Activated B cell treated with CpG ODN at 0.5 μM for 24 hours (primary cell): ENCODE results near the gene CCDC51. TPM values are rescaled to one million over a fixed set of nuclear protein-coding genes. Genes with fewer than 3 reads are reported as not detected.
A peak's percentile ranks its signal among the peaks of the same experiment; 100 is the strongest.

Experiments used
- ATAC-seq: fragments of 200-7000 bp; cut with Tn5 transposase; one replicate; pipeline ENCODE4 v1.10.0; 2021; ENCODE audit warnings: low read depth, mild to moderate bottlenecking, moderate library complexity
- CTCF ChIA-PET: fragments of 350-600 bp; sonication (Branson Sonifier 250); formaldehyde crosslinking; loops from one replicate; lab custom pipeline; 2021; ENCODE audit warnings: antibody characterized with exemption; lab: Charles Lee
- POLR2A ChIA-PET: fragments of 350-600 bp; sonication (Branson Sonifier 250); formaldehyde crosslinking; loops from one replicate; lab custom pipeline; 2021; ENCODE audit warnings: antibody characterized with exemption; lab: Charles Lee
- DNase-seq: peaks from one replicate; pipeline ENCODE4 v3.0.0; 2022
- H3K27ac Mint-ChIP-seq: one replicate; pipeline ENCODE4 v1.8.0; 2020; ENCODE audit warnings: mixed read lengths
- H3K27me3 Mint-ChIP-seq: one replicate; pipeline ENCODE4 v1.8.0; 2021; ENCODE audit warnings: mixed read lengths
- H3K36me3 Mint-ChIP-seq: one replicate; pipeline ENCODE4 v1.8.0; 2021; ENCODE audit warnings: low read depth, mixed read lengths
- H3K4me1 Mint-ChIP-seq: one replicate; pipeline ENCODE4 v1.8.0; 2021; ENCODE audit warnings: mixed read lengths
- H3K4me3 Mint-ChIP-seq: one replicate; pipeline ENCODE4 v1.8.0; 2020; ENCODE audit warnings: mild to moderate bottlenecking, mixed read lengths
- H3K9me3 Mint-ChIP-seq: one replicate; pipeline ENCODE4 v1.8.0; 2020; ENCODE audit warnings: mixed read lengths
- CTCF ChIP-seq: fragments of 200-600 bp; IDR thresholded peaks from one replicate; pipeline ENCODE4 v1.8.0; 2022; ENCODE audit warnings: antibody characterized with exemption, mild to moderate bottlenecking
- intact Hi-C: fragments of 100-400 bp; cut with micrococcal nuclease; formaldehyde crosslinking; loops from one replicate; pipeline ENCODE4 v1.15.1; 2024
- total RNA-seq: library from RNA; stranded (reverse); gene quantifications from 2 replicates; pipeline ENCODE4 v1.2.3, GENCODE V29; 2022

Gene CCDC51
- total RNA-seq, 1 donor from 2014 or later = 8.7 TPM

GRCh38 chr3:48410205-48411040 is 29.5 kb downstream of the CCDC51 start:
- H3K4me1 Mint-ChIP-seq = no peaks in the 10 kb centered on the region
- ChIA-PET CTCF (interaction anchor here (1.8 kb wide), 1 partner anchor 10 kb away, joined by 10 read pairs; no protein-coding TSS in a partner anchor), POLR2A (no interaction called here)
- H3K9me3 Mint-ChIP-seq = no peaks in the 10 kb centered on the region
- H3K27ac Mint-ChIP-seq = no peak overlapping the region
- DNase-seq = no peak
- H3K4me3 Mint-ChIP-seq = no peak overlapping the region
- intact Hi-C loops = no loop called here
- TF ChIP-seq CTCF = no peak
- H3K27me3 Mint-ChIP-seq = no peaks in the 10 kb centered on the region
- H3K36me3 Mint-ChIP-seq = no peaks in the 10 kb centered on the region
- no peak for ATAC-seq

GRCh38 chr3:48409291-48410201 is 30.4 kb downstream of the CCDC51 start:
- no peak for DNase-seq
- no peaks in the 10 kb centered on the region for H3K4me1 Mint-ChIP-seq
- no peak for TF ChIP-seq CTCF
- POLR2A ChIA-PET = no interaction called here
- intact Hi-C loops = no loop called here
- H3K27ac Mint-ChIP-seq = no peak overlapping the region
- CTCF ChIA-PET = no interaction called here
- H3K4me3 Mint-ChIP-seq = no peak overlapping the region
- no peak for ATAC-seq
- no peaks in the 10 kb centered on the region for H3K36me3 Mint-ChIP-seq
- no peaks in the 10 kb centered on the region for H3K27me3 Mint-ChIP-seq
- H3K9me3 Mint-ChIP-seq = no peaks in the 10 kb centered on the region

GRCh38 chr3:48408823-48409281 is 31.1 kb downstream of the CCDC51 start:
- ChIA-PET POLR2A (no interaction called here), CTCF (no interaction called here)
- TF ChIP-seq CTCF = no peak
- Mint-ChIP-seq H3K27ac (no peak overlapping the region), H3K4me1 (no peaks in the 10 kb centered on the region), H3K4me3 (no peak overlapping the region), H3K27me3 (no peaks in the 10 kb centered on the region), H3K36me3 (no peaks in the 10 kb centered on the region), H3K9me3 (no peaks in the 10 kb centered on the region)
- no peak for ATAC-seq
- intact Hi-C loops = no loop called here
- no peak for DNase-seq

GRCh38 chr3:48407542-48408099 is 32.3 kb downstream of the CCDC51 start:
- ChIA-PET CTCF (interaction anchor here (1.0 to 1.2 kb wide), 2 partner anchors 29 to 142 kb away, joined by 4 to 5 read pairs; no protein-coding TSS in a partner anchor), POLR2A (no interaction called here)
- no peak for ATAC-seq

More at GRCh38 chr3:48407542-48408099, 32.3 kb downstream of the CCDC51 start:
- no peaks in the 10 kb centered on the region for H3K27me3 Mint-ChIP-seq
- TF ChIP-seq CTCF = no peak
- peak; percentile 11 for DNase-seq
- H3K4me3 Mint-ChIP-seq = no peak overlapping the region
- H3K9me3 Mint-ChIP-seq = no peaks in the 10 kb centered on the region
- no peak overlapping the region for H3K27ac Mint-ChIP-seq
- H3K4me1 Mint-ChIP-seq = no peaks in the 10 kb centered on the region
- intact Hi-C loops = no loop called here
- no peaks in the 10 kb centered on the region for H3K36me3 Mint-ChIP-seq
